Activated CD4-positive, alpha-beta T cell treated with anti-CD3 and anti-CD28 coated beads, Interleukin-2, amount 50 U/mL, for 16 hours (primary cell): ENCODE measurements around the gene CREB3.

Experiments used
- DNase-seq: peaks from one replicate; pipeline ENCODE4 v3.0.0-alpha.2; 2020

CREB3 gene

GRCh38 chr9:35732185-35732799 is at the start of gene CREB3, which contains the start of gene TLN1:
TSS of gene CREB3 (plus strand) at chr9:35732666. CDS start at chr9:35732773, 107 bp downstream.
TSS of gene TLN1 (minus strand) at chr9:35732195. CDS start at chr9:35725694, 6,501 bp downstream.
- DNase-seq: peak; percentile 99

GRCh38 chr9:35683323-35683722 is 49.1 kb upstream of the CREB3 start:
- no peak for DNase-seq

GRCh38 chr9:35684921-35685320 is 47.5 kb upstream of the CREB3 start:
- no peak for DNase-seq

- no peak for DNase-seq
Measured at GRCh38 chr9:35685506-35685905, 47.0 kb upstream of the CREB3 start.

GRCh38 chr9:35686222-35687203 is 46.0 kb upstream of the CREB3 start:
- no peak for DNase-seq

GRCh38 chr9:35687306-35687705 is 45.2 kb upstream of the CREB3 start:
- no peak for DNase-seq

GRCh38 chr9:35687972-35688557 is 44.4 kb upstream of the CREB3 start:
- no peak for DNase-seq

- DNase-seq: peak; percentile 40
Measured at GRCh38 chr9:35688558-35689541, 43.6 kb upstream of the CREB3 start.

GRCh38 chr9:35689542-35690293 is 42.7 kb upstream of the CREB3 start, which contains the start of gene TPM2:
TSS of gene TPM2 (minus strand) at chr9:35689925. CDS start at chr9:35689817, 108 bp downstream.
- no peak for DNase-seq

GRCh38 chr9:35690294-35690613 is 42.2 kb upstream of the CREB3 start:
- no peak for DNase-seq

GRCh38 chr9:35690614-35691333 is 41.7 kb upstream of the CREB3 start:
- peak; percentile 11 for DNase-seq

GRCh38 chr9:35691334-35691650 is 41.2 kb upstream of the CREB3 start:
- no peak for DNase-seq

- no peak for DNase-seq
Measured at GRCh38 chr9:35691757-35692301, 40.6 kb upstream of the CREB3 start.

- no peak for DNase-seq
Measured at GRCh38 chr9:35695943-35696401, 36.5 kb upstream of the CREB3 start.

GRCh38 chr9:35696520-35697215 is 35.8 kb upstream of the CREB3 start:
- peak; percentile 57 for DNase-seq

- DNase-seq: no peak
Measured at GRCh38 chr9:35697486-35697885, 35.0 kb upstream of the CREB3 start.

GRCh38 chr9:35698231-35698630 is 34.2 kb upstream of the CREB3 start:
- no peak for DNase-seq

- DNase-seq: no peak
Measured at GRCh38 chr9:35700031-35700430, 32.4 kb upstream of the CREB3 start.

- DNase-seq: no peak
Measured at GRCh38 chr9:35700942-35701341, 31.5 kb upstream of the CREB3 start.

- DNase-seq: no peak
Measured at GRCh38 chr9:35702696-35703095, 29.8 kb upstream of the CREB3 start.
